CD4-positive, alpha-beta memory T cell (primary cell): Measurements from ENCODE around the gene S100A5. TPM values are rescaled to one million over a fixed set of nuclear protein-coding genes. Genes with fewer than 3 reads are reported as not detected.

Source experiments
- CTCF ChIA-PET: fragments of 350-600 bp; sonication (Branson Sonifier 250); formaldehyde crosslinking; loops from one replicate; lab custom pipeline; 2021; ENCODE audit warnings: inconsistent platforms; ENCODE audit not compliant: partially characterized antibody; lab: Charles Lee
- POLR2A ChIA-PET: fragments of 350-600 bp; sonication (Branson Sonifier 250); formaldehyde crosslinking; loops from one replicate; lab custom pipeline; 2021; ENCODE audit not compliant: partially characterized antibody; lab: Charles Lee
- DNase-seq, 5 donors: peaks; one replicate each; pipeline versions ENCODE4 v3.0.0 to v3.0.0-alpha.2; 2020 to 2022; ENCODE audit warnings: mixed read lengths in 1 of 5
- H3K27ac ChIP-seq: one replicate; pipeline ENCODE4 v1.7.0; 2013; ENCODE audit warnings: low read depth, low read length
- H3K27me3 ChIP-seq: 2 replicates; pipeline ENCODE4 v1.7.0; 2013; ENCODE audit warnings: mild to moderate bottlenecking, low read length, moderate library complexity; ENCODE audit not compliant: insufficient read depth
- H3K36me3 ChIP-seq: 2 replicates; pipeline ENCODE4 v1.7.0; 2013; ENCODE audit warnings: mild to moderate bottlenecking, low read length, moderate library complexity; ENCODE audit not compliant: insufficient read depth
- H3K4me1 ChIP-seq: 2 replicates; pipeline ENCODE4 v1.7.0; 2013; ENCODE audit warnings: mild to moderate bottlenecking, low read length, moderate library complexity; ENCODE audit not compliant: insufficient read depth
- H3K4me3 ChIP-seq, 2 donors: one replicate each; pipeline ENCODE4 v1.7.0; 2013; ENCODE audit warnings: low read length in 2 of 2, mild to moderate bottlenecking in 1 of 2
- H3K9me3 ChIP-seq, 2 donors: one replicate each; pipeline ENCODE4 v1.7.0; 2013; ENCODE audit warnings: low read length in 2 of 2, control low read depth in 1 of 2; ENCODE audit not compliant: control insufficient read depth in 1 of 2
- H3K27ac Mint-ChIP-seq, 7 donors: one replicate each; pipeline ENCODE4 v1.8.0; 2020 to 2021; ENCODE audit warnings: mixed read lengths in 7 of 7, mild to moderate bottlenecking in 6 of 7, inconsistent platforms in 3 of 7, moderate library complexity in 3 of 7
- H3K27me3 Mint-ChIP-seq, 2 donors: one replicate each; pipeline ENCODE4 v1.8.0; 2020 to 2021; ENCODE audit warnings: mixed read lengths in 2 of 2
- H3K36me3 Mint-ChIP-seq, 2 donors: one replicate each; pipeline ENCODE4 v1.8.0; 2020 to 2021; ENCODE audit warnings: mixed read lengths in 2 of 2, inconsistent platforms in 1 of 2, mild to moderate bottlenecking in 1 of 2
- H3K4me1 Mint-ChIP-seq, 4 donors: one replicate each; pipeline ENCODE4 v1.8.0; 2020 to 2021; ENCODE audit warnings: mixed read lengths in 4 of 4, mild to moderate bottlenecking in 1 of 4
- H3K4me3 Mint-ChIP-seq, 8 donors: one replicate each; pipeline ENCODE4 v1.8.0; 2020 to 2021; ENCODE audit warnings: mixed read lengths in 8 of 8, mild to moderate bottlenecking in 7 of 8, moderate library complexity in 6 of 8, inconsistent platforms in 3 of 8
- H3K9me3 Mint-ChIP-seq, 8 donors: one replicate each; pipeline ENCODE4 v1.8.0; 2020 to 2021; ENCODE audit warnings: mixed read lengths in 8 of 8, mild to moderate bottlenecking in 5 of 8, inconsistent platforms in 3 of 8, moderate library complexity in 1 of 8
- intact Hi-C: fragments of 100-400 bp; cut with micrococcal nuclease; formaldehyde crosslinking; loops from one replicate; pipeline ENCODE4 v1.15.1; 2023
- polyA plus RNA-seq, 2 donors: library from polyadenylated mRNA; unstranded; fragments of 300-500 nt; fragmentation: Illumina TruSeq; gene quantifications; one replicate each; pipeline ENCODE4 v1.2.3, GENCODE V29; 2021
- total RNA-seq, 2 experiments: library from RNA; stranded (reverse); gene quantifications; one replicate each; pipeline ENCODE4 v1.2.3, GENCODE V29; 2021

Gene S100A5
- total and polyA plus RNA-seq, 4 experiments from 2014 or later: 0.93 to 1.8 (median 1.5) TPM; not detected in 1

DNA sequence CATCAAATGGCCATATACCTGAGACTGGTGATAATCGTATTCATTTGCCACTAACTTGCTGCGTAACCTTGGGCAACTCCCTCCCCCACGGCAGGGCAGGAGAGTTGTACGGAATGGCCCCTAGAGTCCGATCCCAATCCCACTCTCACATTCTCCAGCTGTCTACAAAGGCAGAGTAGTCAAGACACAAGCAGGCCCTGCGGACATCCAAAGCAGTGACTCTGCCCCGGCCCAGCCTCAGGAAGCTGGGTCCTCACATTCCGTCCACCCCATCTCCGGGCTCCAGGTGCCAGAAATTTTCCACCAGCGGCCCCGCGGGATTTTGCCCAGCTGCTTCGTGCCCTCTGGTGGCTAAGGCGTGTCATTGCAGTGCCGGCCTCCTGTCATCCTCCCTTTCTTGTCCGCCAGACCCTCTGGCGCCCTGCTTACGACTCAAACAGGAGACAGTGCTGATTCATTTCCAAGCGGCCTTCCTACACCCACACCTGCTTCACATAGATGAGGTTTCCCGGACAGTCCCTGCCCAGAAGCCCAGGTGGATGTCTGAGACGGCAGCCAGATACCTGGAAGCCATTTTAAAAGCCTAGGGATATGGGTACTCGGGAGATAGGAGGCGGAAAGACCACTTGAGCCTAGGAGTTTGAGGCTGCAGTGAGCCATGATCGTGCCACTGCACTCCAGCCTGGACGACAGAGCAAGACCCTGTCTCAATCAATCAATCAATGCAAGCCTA lies 27.8 kb upstream of the S100A5 start:
- Histone ChIP-seq H3K36me3 (no peaks in the 10 kb centered on the region), H3K4me1 (peaks cover 35% of the 10 kb centered on the region), H3K9me3 (no peaks in the 10 kb centered on the region), H3K4me3 (peak overlapping the region; percentile 40 to 49), H3K27ac (no peak overlapping the region), H3K27me3 (no peaks in the 10 kb centered on the region)
- CTCF ChIA-PET: interaction anchor here (0.8 to 7.5 kb wide), 18 partner anchors 9 to 65 kb away, joined by 3 to 243 read pairs (median 5); partner anchors contain the start of genes CHTOP, S100A14, S100A4 and S100A5
- intact Hi-C loops: loop anchor here (1.0 to 5.0 kb wide), 3 partner anchors 35 to 57 kb away; partner anchors contain the start of gene S100A14
- no peaks in the 10 kb centered on the region for H3K36me3 Mint-ChIP-seq
- peak; percentile 73 to 80 (median 75) for DNase-seq
- peak overlapping the region; percentile 60 to 88 (median 82) for H3K4me3 Mint-ChIP-seq
- H3K9me3 Mint-ChIP-seq: no peaks in the 10 kb centered on the region
- H3K27me3 Mint-ChIP-seq: no peaks in the 10 kb centered on the region
- H3K4me1 Mint-ChIP-seq: peaks cover 22 to 45% (median 29%) of the 10 kb centered on the region in 4 donors
- H3K27ac Mint-ChIP-seq: peak overlapping the region; percentile 6 to 86 (median 70)
- POLR2A ChIA-PET: interaction anchor here (0.7 to 5.8 kb wide), 10 partner anchors 15 to 61 kb away, joined by 3 to 103 read pairs (median 6); partner anchors contain the start of genes S100A4, S100A5 and S100A6

DNA sequence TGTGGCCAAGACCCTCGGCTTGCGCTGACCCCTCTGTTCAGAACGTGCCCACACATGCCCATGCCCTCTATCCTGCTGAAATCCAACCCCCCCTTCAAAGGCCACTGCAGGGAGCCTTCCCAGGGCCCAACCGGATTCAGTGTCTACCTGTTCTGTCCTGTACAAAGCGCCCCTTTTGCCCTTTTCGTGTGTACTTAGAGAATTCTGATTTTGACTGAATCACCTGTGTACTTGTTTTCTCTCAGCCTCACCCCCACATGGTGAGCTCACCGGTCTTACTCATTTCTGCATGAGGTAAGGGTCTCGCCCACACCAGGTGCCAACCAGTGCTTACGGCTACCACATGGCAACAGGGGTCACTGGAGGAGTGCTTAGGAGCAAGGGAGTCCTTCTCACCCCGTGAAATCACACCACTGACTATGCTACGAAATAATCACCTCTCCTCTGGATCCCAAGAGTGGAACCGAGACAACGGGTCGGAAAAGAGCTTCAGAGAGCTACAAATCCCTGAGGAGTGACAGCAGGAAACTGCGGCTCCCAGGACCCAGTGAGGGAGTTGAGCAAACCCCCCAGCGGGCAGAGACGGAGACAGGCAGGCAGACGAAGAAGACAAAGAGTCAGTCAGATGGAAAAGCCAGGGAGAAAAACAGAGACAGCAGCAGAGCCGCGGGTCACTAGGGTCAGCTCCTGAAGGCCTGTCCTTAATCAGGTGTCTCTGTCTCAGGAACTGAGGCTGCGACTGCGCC lies 27.1 kb upstream of the S100A5 start:
- Histone ChIP-seq H3K36me3 (no peaks in the 10 kb centered on the region), H3K27ac (no peak overlapping the region), H3K9me3 (no peaks in the 10 kb centered on the region), H3K27me3 (no peaks in the 10 kb centered on the region), H3K4me3 (no peak overlapping the region), H3K4me1 (peaks cover 35% of the 10 kb centered on the region)
- H3K27me3 Mint-ChIP-seq: no peaks in the 10 kb centered on the region
- intact Hi-C loops: loop anchor here (1.0 to 5.0 kb wide), 4 partner anchors 34 to 65 kb away; partner anchors contain the start of gene S100A14
- H3K4me3 Mint-ChIP-seq: peak overlapping the region in 4 of 8 donors; percentile 39 to 88 (median 72)
- POLR2A ChIA-PET: interaction anchor here (0.7 to 5.8 kb wide), 9 partner anchors 15 to 57 kb away, joined by 3 to 103 read pairs (median 6); partner anchors contain the start of genes S100A4, S100A5 and S100A6
- H3K27ac Mint-ChIP-seq: peak overlapping the region; percentile 42 to 88 (median 80)
- no peaks in the 10 kb centered on the region for H3K36me3 Mint-ChIP-seq
- no peak for DNase-seq
- CTCF ChIA-PET: interaction anchor here (0.6 to 7.5 kb wide), 19 partner anchors 8 to 65 kb away, joined by 3 to 243 read pairs (median 5); partner anchors contain the start of genes CHTOP, S100A14, S100A4 and S100A5
- no peaks in the 10 kb centered on the region for H3K9me3 Mint-ChIP-seq
- peaks cover 22 to 41% (median 29%) of the 10 kb centered on the region in 4 donors for H3K4me1 Mint-ChIP-seq

DNA sequence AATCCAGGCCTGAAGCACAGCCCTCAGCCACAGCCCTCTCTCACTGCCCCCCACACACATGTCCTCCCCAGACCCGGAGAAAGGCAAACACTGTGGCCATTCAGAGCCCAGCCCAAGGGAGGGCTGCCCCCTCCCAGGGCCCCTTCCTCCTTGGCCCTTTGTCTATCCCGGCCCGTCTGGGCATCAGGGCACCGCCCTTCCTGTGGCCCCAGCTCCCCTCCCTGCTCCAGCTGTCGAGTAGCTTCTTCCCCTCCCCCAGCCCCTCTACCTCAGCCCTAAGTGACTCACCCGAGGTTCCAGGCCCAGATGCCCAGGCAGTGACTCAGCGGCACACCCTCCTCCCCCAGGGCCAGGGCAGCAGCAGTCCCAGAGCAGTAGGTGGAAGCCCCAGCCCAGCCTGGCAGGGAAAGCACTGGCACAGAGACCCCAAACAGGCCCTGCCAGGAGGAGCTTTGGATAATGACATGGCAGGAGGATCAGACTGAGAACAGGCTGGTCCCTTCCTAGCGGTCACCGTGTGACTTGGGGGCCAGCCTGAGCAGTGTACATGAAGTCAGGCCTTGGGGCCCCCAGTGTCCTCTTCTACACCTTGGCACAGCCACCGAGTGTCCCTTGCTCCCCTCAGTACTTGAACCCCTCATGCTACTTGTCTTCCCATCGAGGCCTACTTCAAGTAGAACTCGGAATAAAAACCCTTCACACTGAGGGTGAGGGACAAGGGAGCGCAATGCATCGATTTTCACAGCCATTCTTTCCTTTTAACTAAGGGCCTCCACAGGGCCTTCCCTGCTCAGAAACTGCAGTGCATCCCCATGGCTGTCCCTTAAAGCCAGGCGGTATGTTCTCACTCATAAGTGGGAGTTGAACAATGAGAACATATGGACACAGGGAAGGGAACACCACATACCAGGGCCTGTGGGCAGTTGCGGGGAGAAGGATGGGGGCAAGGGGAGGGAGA lies 26.0 kb upstream of the S100A5 start:
- Histone ChIP-seq H3K36me3 (no peaks in the 10 kb centered on the region), H3K27ac (peak overlapping the region; percentile 42), H3K9me3 (no peaks in the 10 kb centered on the region), H3K4me1 (peaks cover 35% of the 10 kb centered on the region), H3K4me3 (peak overlapping the region in 1 of 2 donors; percentile 16), H3K27me3 (no peaks in the 10 kb centered on the region)
- Mint-ChIP-seq H3K27me3 (no peaks in the 10 kb centered on the region), H3K27ac (peak overlapping the region; percentile 90 to 94 (median 92)), H3K9me3 (no peaks in the 10 kb centered on the region), H3K36me3 (no peaks in the 10 kb centered on the region), H3K4me3 (peak overlapping the region in 7 of 8 donors; percentile 55 to 81 (median 65)), H3K4me1 (peaks cover 22 to 36% (median 28%) of the 10 kb centered on the region in 4 donors)
- ChIA-PET POLR2A (interaction anchor here (0.9 to 12.1 kb wide), 7 partner anchors 22 to 67 kb away, joined by 3 to 173 read pairs (median 8); partner anchors contain the start of genes CHTOP, S100A4, S100A5 and S100A6), CTCF (interaction anchor here (0.7 to 17.8 kb wide), 11 partner anchors 20 to 78 kb away, joined by 3 to 214 read pairs (median 5); partner anchors contain the start of genes S100A5 and S100A6)
- peak; percentile 45 to 93 (median 55) for DNase-seq
- intact Hi-C loops: loop anchor here (1.0 to 5.0 kb wide), 4 partner anchors 21 to 105 kb away; partner anchors contain the start of genes S100A14 and S100A4

DNA sequence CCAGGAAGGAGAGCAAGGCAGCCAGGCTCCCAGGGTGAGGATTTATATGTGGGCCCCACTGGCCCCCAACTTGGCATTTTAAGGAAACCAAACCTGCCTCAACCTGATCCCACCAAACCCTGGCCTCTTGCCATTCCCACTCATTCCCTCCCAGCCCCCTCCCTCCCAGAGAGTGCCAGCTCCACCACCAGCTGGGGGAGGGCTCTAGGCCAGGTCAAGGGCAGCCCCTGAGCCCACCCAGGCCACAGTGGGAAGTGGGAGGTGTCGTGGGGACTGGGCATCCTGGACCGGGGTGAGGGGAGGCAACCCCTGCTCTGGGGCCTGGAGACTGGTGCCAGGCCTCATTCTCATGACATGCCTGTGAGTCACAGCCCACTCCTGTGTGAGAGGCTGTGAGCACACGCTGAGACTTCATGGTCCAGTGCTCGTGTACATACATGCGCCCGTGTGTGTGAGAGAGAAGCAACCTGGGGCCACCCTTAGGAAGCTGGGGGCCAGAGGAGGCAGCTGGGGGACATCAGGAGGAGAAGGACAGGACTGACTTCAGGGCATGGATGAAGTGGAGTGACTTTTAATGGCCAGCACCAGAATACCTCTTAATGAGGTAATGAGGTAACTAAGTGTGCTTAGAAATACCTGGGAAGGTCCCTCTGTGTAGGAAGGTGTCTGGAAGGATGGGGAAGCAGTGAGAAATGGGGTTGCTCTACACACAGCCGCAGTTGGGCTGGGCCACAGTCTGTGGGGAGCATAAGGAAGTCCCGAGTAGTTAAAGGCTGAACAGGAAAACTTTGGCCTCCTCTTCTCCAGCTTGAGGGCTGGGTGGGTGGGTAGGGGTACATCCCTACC lies 25.0 kb upstream of the S100A5 start, which contains the start of gene S100A2:
S100A2 (minus strand) TSS at position 316 of the 846 bp plus-strand sequence. CDS start 1,967 bp downstream, outside the sequence.
- peak within 1 kb of the TSS; percentile 90 to 97 (median 93) for H3K27ac Mint-ChIP-seq
- ChIA-PET POLR2A (interaction anchor here (0.9 to 12.1 kb wide), 7 partner anchors 21 to 68 kb away, joined by 3 to 173 read pairs (median 8); partner anchors contain the start of genes CHTOP, S100A4, S100A5 and S100A6), CTCF (interaction anchor here (0.7 to 17.8 kb wide), 11 partner anchors 19 to 77 kb away, joined by 3 to 214 read pairs (median 5); partner anchors contain the start of genes S100A5 and S100A6)
- Histone ChIP-seq H3K36me3 (no peaks in the 10 kb centered on the region), H3K9me3 (no peaks in the 10 kb centered on the region), H3K27ac (peak within 1 kb of the TSS; percentile 42), H3K4me3 (peak within 1 kb of the TSS in 1 of 2 donors; percentile 16), H3K27me3 (no peaks in the 10 kb centered on the region), H3K4me1 (peaks cover 35% of the 10 kb centered on the region)
- H3K27me3 Mint-ChIP-seq: no peaks in the 10 kb centered on the region
- peak within 1 kb of the TSS in 7 of 8 donors; percentile 55 to 81 (median 69) for H3K4me3 Mint-ChIP-seq
- intact Hi-C loops: loop anchor here (1.0 to 5.0 kb wide), 4 partner anchors 20 to 106 kb away; partner anchors contain the start of genes S100A14 and S100A4
- no peaks in the 10 kb centered on the region for H3K9me3 Mint-ChIP-seq
- peak in 2 of 5 donors; percentile 13 to 54 for DNase-seq
- no peaks in the 10 kb centered on the region for H3K36me3 Mint-ChIP-seq
- peaks cover 22 to 36% (median 28%) of the 10 kb centered on the region in 4 donors for H3K4me1 Mint-ChIP-seq

DNA sequence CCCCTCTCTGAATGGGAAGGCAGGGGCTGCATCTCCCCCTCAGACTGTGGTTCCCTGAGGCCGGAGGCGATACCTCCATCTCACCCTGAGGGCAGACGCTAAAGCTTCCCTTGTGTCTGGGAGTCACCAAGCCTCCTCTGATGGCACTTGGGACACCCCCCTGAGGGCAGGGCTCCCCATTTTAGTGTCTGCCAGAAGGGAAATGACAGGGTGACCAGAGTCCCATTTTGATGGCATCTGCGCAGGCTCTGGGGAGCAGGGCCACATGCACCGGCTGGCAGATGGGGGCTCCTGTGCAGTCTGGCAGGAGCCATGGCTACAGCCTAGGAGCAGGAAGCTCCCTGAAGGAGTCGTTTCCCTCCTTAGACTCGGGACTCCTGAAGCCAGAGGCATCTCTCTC lies 23.3 kb upstream of the S100A5 start:
- H3K9me3 ChIP-seq: no peaks in the 10 kb centered on the region
- peak overlapping the region in 1 of 7 donors; percentile 18 for H3K27ac Mint-ChIP-seq
- peaks cover 22 to 31% (median 28%) of the 10 kb centered on the region in 4 donors for H3K4me1 Mint-ChIP-seq
- no peaks in the 10 kb centered on the region for H3K9me3 Mint-ChIP-seq
- H3K4me3 Mint-ChIP-seq: no peak overlapping the region
- no peak for DNase-seq
- POLR2A ChIA-PET: interaction anchor here (1.2 to 12.1 kb wide), 4 partner anchors 19 to 30 kb away, joined by 3 to 173 read pairs (median 46); partner anchors contain the start of genes S100A4, S100A5 and S100A6
- no peaks in the 10 kb centered on the region for H3K36me3 Mint-ChIP-seq
- intact Hi-C loops: no loop called here
- no peaks in the 10 kb centered on the region for H3K27me3 ChIP-seq
- H3K27ac ChIP-seq: no peak overlapping the region
- no peaks in the 10 kb centered on the region for H3K36me3 ChIP-seq
- H3K4me1 ChIP-seq: peaks cover 35% of the 10 kb centered on the region
- H3K4me3 ChIP-seq: no peak overlapping the region
- CTCF ChIA-PET: interaction anchor here (1.8 to 17.8 kb wide), 3 partner anchors 20 to 54 kb away, joined by 6 to 214 read pairs (median 75); partner anchors contain the start of gene S100A6
- H3K27me3 Mint-ChIP-seq: no peaks in the 10 kb centered on the region
